HG02759 (cell line): ENCODE measurements around the gene TLR2.
"Not testable (repeated sequence)": the region's sequence is repeated elsewhere in the genome, so short reads cannot be mapped to it uniquely, and the experiment has no call there.

Source experiments
- ATAC-seq: cut with Tn5 transposase; IDR thresholded peaks from one replicate; pipeline ENCODE4 v1.9.1; 2021; ENCODE audit warnings: mild to moderate bottlenecking, moderate library complexity; ENCODE audit not compliant: unreplicated experiment

The TLR2 gene

DNA sequence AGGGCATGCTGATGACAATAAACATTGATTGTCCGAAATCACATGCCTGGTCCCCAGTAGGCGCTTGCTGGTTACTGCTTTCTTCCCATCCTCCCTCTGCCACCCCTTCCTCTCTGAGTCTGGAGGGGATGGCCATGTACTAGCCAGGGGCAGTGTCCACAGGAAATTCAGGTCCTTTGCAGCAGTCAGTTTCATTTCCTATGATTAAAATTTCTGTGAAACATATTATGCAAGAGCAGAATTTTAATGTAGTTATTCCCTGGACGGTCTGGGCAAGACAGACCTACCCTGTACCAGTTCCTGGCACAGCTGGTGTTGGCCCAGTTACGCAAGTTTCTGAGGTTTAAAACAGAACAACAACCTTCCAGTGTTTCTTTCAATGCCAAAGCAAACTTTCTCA is 28.2 kb upstream of the TLR2 start:
- ATAC-seq = no peak

GRCh38 chr4:153661215-153661822 is 22.8 kb upstream of the TLR2 start:
- ATAC-seq = no peak

GRCh38 chr4:153661908-153662307 is 22.2 kb upstream of the TLR2 start:
- no peak for ATAC-seq

DNA sequence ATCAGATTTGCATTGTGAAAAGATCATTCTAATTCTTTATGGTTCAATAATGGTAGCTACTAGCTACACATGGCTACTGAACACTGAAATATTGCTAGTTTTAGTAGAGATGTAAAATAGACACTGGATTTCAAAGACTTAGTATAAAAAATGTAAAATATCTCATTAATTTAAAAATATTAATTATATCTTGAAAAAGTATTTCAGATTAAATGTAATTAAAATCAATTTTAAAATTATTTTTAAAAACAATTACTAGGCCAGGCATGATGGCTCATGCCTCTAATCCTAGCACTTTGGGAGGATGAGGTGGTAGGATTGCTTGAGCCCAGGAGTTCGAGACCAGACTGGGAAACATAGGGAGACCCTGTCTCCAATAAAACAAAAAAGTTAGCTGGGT is 20.4 kb upstream of the TLR2 start:
- ATAC-seq = no peak

DNA sequence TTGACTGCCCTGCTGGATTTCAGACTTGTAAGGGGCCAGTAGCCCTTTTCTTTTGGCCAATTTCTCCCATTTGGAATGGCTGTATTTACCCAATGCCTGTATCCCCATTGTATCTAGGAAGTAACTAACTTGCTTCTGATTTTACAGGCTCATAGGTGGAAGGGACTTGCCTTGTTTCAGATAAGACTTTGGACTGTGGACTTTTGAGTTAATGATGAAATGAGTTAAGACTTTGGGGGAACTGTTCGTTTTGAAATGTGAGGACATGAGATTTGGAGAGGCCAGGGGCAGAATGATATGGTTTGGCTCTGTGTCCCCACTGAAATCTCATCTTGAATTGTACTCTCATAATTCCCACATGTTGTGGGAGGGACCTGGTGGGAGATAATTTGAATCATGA is 17.6 kb upstream of the TLR2 start:
- not testable (repeated sequence) for ATAC-seq

- ATAC-seq = no peak
Measured at GRCh38 chr4:153668647-153669046, 15.4 kb upstream of the TLR2 start.

GRCh38 chr4:153669838-153670237 is 14.2 kb upstream of the TLR2 start:
- ATAC-seq = no peak

DNA sequence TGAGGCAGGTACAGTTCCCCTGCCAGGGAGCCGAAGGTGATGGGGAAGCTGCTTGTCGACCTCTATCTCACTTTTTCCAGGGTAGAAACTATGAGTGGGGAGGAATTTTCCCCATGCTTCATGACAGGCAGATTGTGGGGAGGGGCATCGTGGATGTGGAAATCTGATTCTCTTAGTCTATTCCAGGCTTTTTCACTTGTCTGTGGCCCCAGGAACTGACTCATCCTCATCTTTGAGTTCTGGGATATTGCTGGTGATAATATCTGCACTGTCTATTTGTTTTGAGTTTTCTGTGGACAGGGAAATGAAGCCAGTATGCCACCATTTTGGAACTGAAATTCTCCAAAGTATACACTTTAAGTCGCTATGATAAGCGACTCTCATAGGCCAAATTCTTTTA is 7.6 kb upstream of the TLR2 start:
- ATAC-seq = no peak

DNA sequence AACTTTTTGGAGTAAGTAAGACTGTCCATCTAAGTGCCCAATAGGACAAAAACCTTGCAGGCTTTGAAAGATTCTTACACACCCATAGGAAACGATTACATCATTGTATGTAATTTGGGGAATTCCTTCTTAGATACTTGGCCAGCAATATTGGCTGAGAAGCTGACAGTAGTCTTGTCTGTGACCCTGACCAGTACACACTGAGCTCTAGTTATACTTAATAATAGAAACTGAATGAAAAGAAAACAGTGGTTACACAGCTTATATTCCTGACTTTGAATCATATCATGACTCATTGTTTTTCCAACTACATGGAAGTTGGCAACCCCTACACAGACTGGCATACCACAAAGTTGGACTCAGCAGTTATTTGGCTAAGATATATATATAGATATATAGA is 7.1 kb upstream of the TLR2 start:
- no peak for ATAC-seq

DNA sequence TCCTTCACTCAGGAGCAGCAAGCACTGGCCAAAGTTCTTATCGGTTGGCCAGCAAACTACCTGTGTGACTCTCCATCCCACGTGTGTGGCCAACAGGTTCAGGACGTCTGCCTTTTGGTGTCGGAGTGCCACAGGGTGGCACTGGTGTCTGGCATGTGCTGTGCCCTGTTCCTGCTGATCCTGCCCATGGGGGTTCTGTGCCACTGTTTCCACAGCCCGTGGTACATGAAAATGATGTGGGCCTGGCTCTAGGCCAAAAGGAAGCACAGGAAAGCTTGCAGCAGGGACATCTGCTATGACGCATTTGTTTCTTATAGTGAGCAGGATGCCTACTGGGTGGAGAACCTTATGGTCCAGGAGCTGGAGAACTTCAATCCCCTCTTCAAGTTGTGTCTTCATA is 4.6 kb upstream of the TLR2 start:
- no peak for ATAC-seq

DNA sequence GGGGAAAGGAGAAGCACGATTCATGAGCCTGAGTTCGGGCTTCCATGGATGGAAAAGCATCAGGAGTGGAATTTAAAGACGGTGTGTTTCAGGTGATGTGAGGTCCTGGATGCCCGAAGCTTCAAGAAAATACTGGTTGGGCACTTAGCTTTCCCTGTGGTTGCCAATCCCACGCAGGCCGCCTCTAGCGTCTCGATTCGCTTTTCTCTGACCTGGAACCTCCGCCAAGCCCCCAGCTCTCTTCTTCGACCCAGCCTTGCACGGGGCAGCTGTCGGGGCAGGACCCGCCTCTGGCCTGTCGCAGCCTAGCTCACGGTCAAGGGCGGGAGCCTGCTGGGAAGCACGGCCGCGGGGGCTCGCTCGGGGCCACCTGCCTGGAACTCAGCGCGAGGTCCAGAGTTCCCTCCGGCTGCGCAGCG is 308 bp upstream of the TLR2 start:
- ATAC-seq = no peak

- ATAC-seq = no peak
Measured at GRCh38 chr4:153684971-153685371, 891 bp downstream of the TLR2 start.

DNA sequence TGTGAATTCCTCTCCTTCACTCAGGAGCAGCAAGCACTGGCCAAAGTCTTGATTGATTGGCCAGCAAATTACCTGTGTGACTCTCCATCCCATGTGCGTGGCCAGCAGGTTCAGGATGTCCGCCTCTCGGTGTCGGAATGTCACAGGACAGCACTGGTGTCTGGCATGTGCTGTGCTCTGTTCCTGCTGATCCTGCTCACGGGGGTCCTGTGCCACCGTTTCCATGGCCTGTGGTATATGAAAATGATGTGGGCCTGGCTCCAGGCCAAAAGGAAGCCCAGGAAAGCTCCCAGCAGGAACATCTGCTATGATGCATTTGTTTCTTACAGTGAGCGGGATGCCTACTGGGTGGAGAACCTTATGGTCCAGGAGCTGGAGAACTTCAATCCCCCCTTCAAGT is 20.4 kb downstream of the TLR2 start:
- no peak for ATAC-seq

DNA sequence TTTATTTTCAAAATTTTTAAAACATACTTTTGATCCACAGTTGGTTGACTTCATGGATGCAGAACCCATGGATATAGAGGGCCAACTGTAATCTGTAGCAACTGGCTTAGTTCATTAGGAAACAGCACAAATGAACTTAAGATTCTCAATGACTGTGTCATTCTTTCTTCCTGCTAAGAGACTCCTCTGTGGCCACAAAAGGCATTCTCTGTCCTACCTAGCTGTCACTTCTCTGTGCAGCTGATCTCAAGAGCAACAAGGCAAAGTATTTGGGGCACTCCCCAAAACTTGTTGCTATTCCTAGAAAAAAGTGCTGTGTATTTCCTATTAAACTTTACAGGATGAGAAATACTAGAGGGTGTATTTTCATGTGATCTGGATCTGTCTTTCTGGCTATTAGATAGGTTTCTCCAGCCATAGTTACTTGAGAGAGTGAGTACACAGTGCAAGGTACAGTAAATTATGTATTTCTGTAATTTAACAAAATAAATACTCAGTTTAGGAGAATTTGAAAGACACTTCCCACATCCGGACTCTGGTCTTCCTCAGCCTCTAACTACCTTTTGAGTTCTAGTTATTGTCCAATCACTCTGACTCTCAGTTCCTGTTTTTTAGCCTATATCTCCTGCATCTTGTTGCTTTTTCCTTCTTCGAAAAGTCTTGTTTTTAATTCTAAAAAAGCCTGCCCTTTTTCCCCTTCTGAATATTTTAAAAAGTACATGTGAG is 21.8 kb downstream of the TLR2 start:
- peak; percentile 77 for ATAC-seq

GRCh38 chr4:153706519-153706918 is 22.4 kb downstream of the TLR2 start:
- ATAC-seq = peak; percentile 44

GRCh38 chr4:153710681-153711080 is 26.6 kb downstream of the TLR2 start:
- ATAC-seq = no peak

DNA sequence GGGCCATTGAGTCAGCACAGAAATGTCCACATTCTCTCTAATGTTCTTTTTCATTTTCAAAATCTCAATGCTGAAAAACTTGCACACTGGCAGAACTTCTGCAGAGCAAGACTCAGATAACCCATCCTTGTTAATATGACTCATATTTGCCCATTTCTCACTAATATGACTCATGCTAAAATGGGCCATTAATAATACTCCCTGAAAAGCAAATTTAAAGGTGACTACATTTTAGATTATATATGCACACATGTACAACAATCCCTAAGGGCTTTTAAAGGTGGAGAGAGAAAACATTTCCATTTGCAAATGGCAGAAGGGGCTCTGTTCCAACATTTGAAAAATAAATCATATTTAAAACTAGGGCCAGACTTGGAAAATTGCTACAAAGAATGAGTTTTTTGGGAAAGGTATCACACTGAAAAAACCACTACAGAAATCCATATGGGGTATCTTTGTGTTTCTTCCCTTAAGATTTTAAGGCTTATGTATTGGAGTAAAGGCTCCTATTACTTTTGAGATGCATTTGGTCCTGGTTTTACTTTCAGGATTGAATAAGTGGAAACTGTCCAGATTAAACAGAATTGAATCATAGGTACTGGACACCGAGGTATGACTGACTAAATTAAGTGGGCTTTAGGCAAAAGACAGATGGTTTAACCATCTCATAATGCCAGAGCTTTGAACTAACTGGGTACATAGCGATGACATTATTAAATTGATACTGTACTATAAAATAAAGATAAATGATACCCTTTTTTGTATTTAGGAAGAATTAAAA is 30.0 kb downstream of the TLR2 start:
- ATAC-seq = no peak

DNA sequence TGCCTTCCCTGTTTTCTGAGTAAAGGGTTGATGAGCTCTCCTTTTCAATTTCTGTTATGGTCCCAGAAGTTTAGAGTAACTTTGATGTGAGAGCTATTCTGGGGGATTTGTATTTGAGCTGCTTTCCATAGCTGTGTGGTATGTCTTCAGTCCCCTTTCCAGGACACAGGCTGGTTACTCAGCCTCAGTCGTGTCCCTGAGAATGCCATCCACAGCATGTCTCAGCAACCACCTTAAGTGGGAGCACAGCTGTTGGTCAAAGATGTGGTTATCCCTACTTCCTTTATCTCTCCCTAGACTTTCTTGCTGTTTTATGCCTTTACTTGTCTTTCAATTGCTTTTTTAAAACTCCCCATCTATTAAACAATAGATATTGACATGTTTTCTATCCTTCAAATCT is 38.0 kb downstream of the TLR2 start:
- ATAC-seq = no peak

DNA sequence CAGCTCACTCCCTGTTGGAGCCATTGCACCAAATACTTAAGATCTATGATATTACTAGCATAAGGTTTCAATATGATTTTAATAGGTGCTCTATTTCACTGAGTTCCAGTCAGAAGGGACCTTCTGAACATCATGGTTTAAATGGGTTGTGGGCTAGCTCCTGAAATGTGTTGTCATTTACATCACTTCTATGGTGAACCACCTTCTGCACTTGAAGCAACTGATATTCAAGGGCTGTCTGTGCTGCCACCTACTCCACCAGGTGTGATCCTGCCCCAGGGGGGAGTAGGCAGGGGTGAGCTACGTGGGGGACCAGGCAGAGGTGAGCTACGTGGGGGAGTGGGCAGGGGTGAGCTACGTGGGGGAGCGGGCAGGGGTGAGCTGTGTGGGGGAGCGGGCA is 40.5 kb downstream of the TLR2 start:
- ATAC-seq = no peak

DNA sequence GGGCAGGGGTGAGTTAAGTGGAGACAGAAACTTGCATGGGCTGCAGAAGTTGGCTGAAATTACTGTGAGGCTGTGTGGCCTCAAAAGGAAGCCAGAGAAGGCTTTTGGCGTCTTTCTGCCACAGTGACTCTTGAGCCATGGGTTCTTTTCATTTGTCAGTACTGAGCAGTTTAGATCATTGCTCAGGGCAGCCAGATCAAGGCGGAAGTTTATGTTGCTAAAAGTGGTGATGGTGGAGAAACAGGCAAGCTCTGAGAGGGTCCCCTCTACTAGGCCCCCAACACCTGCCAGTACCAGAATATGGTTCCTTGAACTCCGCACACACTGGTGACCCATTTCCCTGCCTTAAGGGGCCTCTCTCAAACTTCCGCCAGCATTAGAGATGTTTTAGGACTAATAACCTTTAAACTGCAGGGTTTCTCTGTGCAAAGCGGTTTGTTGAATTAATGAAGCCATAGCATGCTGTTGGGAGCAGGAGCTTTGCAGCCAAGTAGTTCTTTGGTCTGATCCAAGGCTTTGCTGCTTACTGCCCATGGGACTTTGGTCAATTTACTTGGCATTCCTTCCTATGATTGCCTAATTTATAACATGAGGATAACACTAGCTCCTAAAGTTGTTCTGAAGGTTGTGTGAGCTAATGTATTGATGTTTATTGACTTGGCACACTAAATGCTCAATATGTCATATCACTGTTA is 41.2 kb downstream of the TLR2 start:
- ATAC-seq = no peak

- ATAC-seq = no peak
Measured at GRCh38 chr4:153725831-153726154, 41.7 kb downstream of the TLR2 start.

DNA sequence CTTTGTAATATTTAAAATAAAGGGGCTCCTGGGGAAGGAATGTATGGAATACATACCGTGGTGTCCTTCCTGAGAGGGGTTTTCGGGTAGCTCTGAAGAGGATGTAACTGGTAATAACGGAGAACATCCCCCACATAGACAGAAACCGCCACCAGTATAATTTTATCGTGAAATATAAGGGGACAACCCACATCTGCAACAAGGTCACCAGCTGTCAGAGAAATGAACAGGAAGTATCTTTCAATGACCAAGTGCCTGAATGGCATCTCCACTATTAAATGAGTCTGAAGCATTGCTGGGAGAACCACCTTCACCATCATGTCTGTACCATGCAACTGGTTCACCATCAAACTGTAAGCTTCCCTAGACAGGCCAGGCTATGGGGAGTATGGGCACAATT is 44.1 kb downstream of the TLR2 start:
- peak; percentile 34 for ATAC-seq
